Common myeloid progenitor, CD34-positive (primary cell): ENCODE measurements around the gene UGT3A1.

Source experiments
- CTCF ChIA-PET: fragments of 350-600 bp; sonication (Branson Sonifier 250); formaldehyde crosslinking; loops from one replicate; lab custom pipeline; 2021; ENCODE audit warnings: antibody characterized with exemption; lab: Charles Lee
- POLR2A ChIA-PET: fragments of 350-600 bp; sonication (Branson Sonifier 250); formaldehyde crosslinking; loops from one replicate; lab custom pipeline; 2021; ENCODE audit warnings: antibody characterized with exemption; lab: Charles Lee
- DNase-seq, 3 donors: peaks; one replicate each; pipeline versions ENCODE4 v3.0.0 to v3.0.0-alpha.2; 2013
- H3K27ac ChIP-seq, 2 experiments: 1 replicate in 1 of 2; 2 replicates in 1 of 2; pipeline ENCODE4 v1.7.0; 2013; ENCODE audit warnings: inconsistent platforms in 2 of 2, low read length in 2 of 2, mild to moderate bottlenecking in 2 of 2, low read depth in 1 of 2, moderate library complexity in 1 of 2; ENCODE audit not compliant: severe bottlenecking in 2 of 2, insufficient read depth in 1 of 2, poor library complexity in 1 of 2
- H3K27me3 ChIP-seq, 5 experiments: replicated peaks in 2 of 5; 1 replicate in 3 of 5; 2 replicates in 2 of 5; pipeline versions ENCODE4 v1.6.1 to v1.7.0; 2013; ENCODE audit warnings: low read length in 4 of 5, mild to moderate bottlenecking in 2 of 5, moderate library complexity in 2 of 5, inconsistent platforms in 1 of 5; ENCODE audit not compliant: insufficient read depth in 5 of 5, control insufficient read depth in 4 of 5
- H3K36me3 ChIP-seq, 4 experiments: 1 replicate in 2 of 4; 2 replicates in 2 of 4; pipeline versions ENCODE4 v1.6.1 to v1.7.0; 2013; ENCODE audit warnings: low read length in 3 of 4, control low read depth in 1 of 4, mild to moderate bottlenecking in 1 of 4; ENCODE audit not compliant: control insufficient read depth in 4 of 4, insufficient read depth in 4 of 4
- H3K4me1 ChIP-seq, 4 experiments: 1 replicate in 3 of 4; 2 replicates in 1 of 4; pipeline versions ENCODE4 v1.6.1 to v1.7.1; 2013; ENCODE audit warnings: low read length in 3 of 4, mild to moderate bottlenecking in 3 of 4, control low read depth in 1 of 4, inconsistent platforms in 1 of 4, moderate library complexity in 1 of 4; ENCODE audit not compliant: control insufficient read depth in 4 of 4, insufficient read depth in 4 of 4; ENCODE audit errors: control extremely low read depth in 1 of 4
- H3K4me3 ChIP-seq, 7 experiments: 1 replicate in 4 of 7; 2 replicates in 3 of 7; pipeline versions ENCODE4 v1.5.1 to v1.7.0; 2013; ENCODE audit warnings: mild to moderate bottlenecking in 7 of 7, low read length in 6 of 7, moderate library complexity in 6 of 7, inconsistent platforms in 2 of 7, low read depth in 2 of 7, control low read depth in 1 of 7; ENCODE audit not compliant: insufficient read depth in 4 of 7, control insufficient read depth in 1 of 7; ENCODE audit errors: extremely low read depth in 1 of 7
- H3K9me3 ChIP-seq, 5 experiments: 1 replicate in 4 of 5; 2 replicates in 1 of 5; pipeline versions ENCODE4 v1.6.1 to v1.7.1; 2013; ENCODE audit warnings: low read length in 4 of 5, mild to moderate bottlenecking in 2 of 5, inconsistent platforms in 1 of 5, low read depth in 1 of 5, moderate library complexity in 1 of 5; ENCODE audit not compliant: control insufficient read depth in 4 of 5, insufficient read depth in 2 of 5; ENCODE audit errors: control extremely low read depth in 1 of 5
- WGBS: methylation state at CpG from one replicate; pipeline ENCODE4 v1.1.5; 2013; ENCODE audit not compliant: insufficient coverage; 5-methylcytosine and 5-hydroxymethylcytosine counted together

The UGT3A1 gene

GRCh38 chr5:35971878-35972210 lies 19.3 kb downstream of the UGT3A1 start:
- DNase-seq, result no peak
- H3K4me3 ChIP-seq, result no peak overlapping the region
- H3K36me3 ChIP-seq, result no peaks in the 10 kb centered on the region
- ChIA-PET CTCF (no interaction called here), POLR2A (no interaction called here)
- 88% methylated on average over 3 of the region's 5 CpGs for WGBS
- peaks cover 0 to 2% (median 0%) of the 10 kb centered on the region in 5 experiments for H3K27me3 ChIP-seq
- H3K4me1 ChIP-seq, result no peaks in the 10 kb centered on the region
- no peaks in the 10 kb centered on the region for H3K9me3 ChIP-seq
- no peak overlapping the region for H3K27ac ChIP-seq

GRCh38 chr5:35971186-35971877 lies 19.9 kb downstream of the UGT3A1 start:
- H3K9me3 ChIP-seq, result no peaks in the 10 kb centered on the region
- ChIA-PET CTCF (no interaction called here), POLR2A (no interaction called here)
- peaks cover 0 to 2% (median 0%) of the 10 kb centered on the region in 5 experiments for H3K27me3 ChIP-seq
- no peak overlapping the region for H3K4me3 ChIP-seq
- no peak for DNase-seq
- no peak overlapping the region for H3K27ac ChIP-seq
- no peaks in the 10 kb centered on the region for H3K4me1 ChIP-seq
- no peaks in the 10 kb centered on the region for H3K36me3 ChIP-seq
- 93% methylated on average over 2 of the region's 4 CpGs for WGBS

- POLR2A ChIA-PET, result no interaction called here
- WGBS, result 75% methylated on average over 7 of the region's 8 CpGs
- Histone ChIP-seq H3K4me1 (no peaks in the 10 kb centered on the region), H3K36me3 (no peaks in the 10 kb centered on the region), H3K4me3 (no peak overlapping the region), H3K9me3 (peaks cover 0 to 11% (median 4%) of the 10 kb centered on the region in 5 experiments), H3K27me3 (peaks cover 0 to 4% (median 0%) of the 10 kb centered on the region in 5 experiments), H3K27ac (no peak overlapping the region)
- DNase-seq, result no peak
- CTCF ChIA-PET, result no interaction called here
Measured at GRCh38 chr5:35963381-35963843, 27.8 kb downstream of the UGT3A1 start.

- 78% methylated on average over 5 of the region's 7 CpGs for WGBS
- Histone ChIP-seq H3K27ac (no peak overlapping the region), H3K4me1 (no peaks in the 10 kb centered on the region), H3K9me3 (peaks cover 0 to 21% (median 4%) of the 10 kb centered on the region in 5 experiments), H3K27me3 (peaks cover 0 to 3% (median 0%) of the 10 kb centered on the region in 5 experiments), H3K4me3 (no peak overlapping the region), H3K36me3 (no peaks in the 10 kb centered on the region)
- ChIA-PET CTCF (no interaction called here), POLR2A (no interaction called here)
- no peak for DNase-seq
Measured at GRCh38 chr5:35960328-35960727, 30.9 kb downstream of the UGT3A1 start.

GRCh38 chr5:35956429-35956828 lies 34.8 kb downstream of the UGT3A1 start:
- WGBS, result 80% methylated on average over 1 of the region's 1 CpG
- ChIA-PET POLR2A (no interaction called here), CTCF (interaction anchor here (2.8 kb wide), 1 partner anchor 11 kb away, joined by 8 read pairs; no protein-coding TSS in a partner anchor)
- no peaks in the 10 kb centered on the region for H3K36me3 ChIP-seq
- no peak overlapping the region for H3K4me3 ChIP-seq
- peaks cover 0 to 11% (median 3%) of the 10 kb centered on the region in 5 experiments for H3K27me3 ChIP-seq
- H3K27ac ChIP-seq, result no peak overlapping the region
- DNase-seq, result no peak
- no peaks in the 10 kb centered on the region for H3K4me1 ChIP-seq
- H3K9me3 ChIP-seq, result peaks cover 0 to 10% (median 2%) of the 10 kb centered on the region in 5 experiments

- Histone ChIP-seq H3K27ac (no peak overlapping the region), H3K4me3 (no peak overlapping the region), H3K36me3 (no peaks in the 10 kb centered on the region), H3K27me3 (peaks cover 0 to 11% (median 3%) of the 10 kb centered on the region in 5 experiments), H3K4me1 (no peaks in the 10 kb centered on the region), H3K9me3 (peaks cover 0 to 10% (median 5%) of the 10 kb centered on the region in 5 experiments)
- no peak for DNase-seq
- WGBS, result 95% methylated on average over 6 of the region's 9 CpGs
- CTCF ChIA-PET, result no interaction called here
- POLR2A ChIA-PET, result no interaction called here
Measured at GRCh38 chr5:35954175-35954574, 37.0 kb downstream of the UGT3A1 start.

- H3K27me3 ChIP-seq, result no peaks in the 10 kb centered on the region
- no peak for DNase-seq
- no peaks in the 10 kb centered on the region for H3K4me1 ChIP-seq
- CTCF ChIA-PET, result no interaction called here
- no peak overlapping the region for H3K27ac ChIP-seq
- 50% methylated on average over 2 of the region's 5 CpGs for WGBS
- no peak overlapping the region for H3K4me3 ChIP-seq
- no peaks in the 10 kb centered on the region for H3K36me3 ChIP-seq
- POLR2A ChIA-PET, result no interaction called here
- peaks cover 0 to 2% (median 0%) of the 10 kb centered on the region in 5 experiments for H3K9me3 ChIP-seq
Measured at GRCh38 chr5:35947085-35947484, 44.1 kb downstream of the UGT3A1 start.
